Nephron progenitor cell (in vitro differentiated cells): ENCODE measurements around the gene SH3YL1.

Source experiments
- DNase-seq: peaks from one replicate; pipeline ENCODE4 v3.0.0; 2021
- H3K27ac Mint-ChIP-seq: 2 replicates; pipeline ENCODE4 v1.8.0; 2021; ENCODE audit warnings: mild to moderate bottlenecking, moderate library complexity, mixed read lengths
- H3K27me3 Mint-ChIP-seq: 2 replicates; pipeline ENCODE4 v1.8.0; 2021; ENCODE audit warnings: mild to moderate bottlenecking, low read depth, mixed read lengths; ENCODE audit not compliant: poor library complexity
- H3K36me3 Mint-ChIP-seq: 2 replicates; pipeline ENCODE4 v1.8.0; 2021; ENCODE audit warnings: low read depth, mixed read lengths
- H3K4me1 Mint-ChIP-seq: 2 replicates; pipeline ENCODE4 v1.8.0; 2021; ENCODE audit warnings: mixed read lengths
- H3K4me3 Mint-ChIP-seq: 2 replicates; pipeline ENCODE4 v1.8.0; 2021; ENCODE audit warnings: mild to moderate bottlenecking, moderate library complexity, mixed read lengths
- H3K9me3 Mint-ChIP-seq: 2 replicates; pipeline ENCODE4 v1.8.0; 2021; ENCODE audit warnings: mild to moderate bottlenecking, moderate library complexity, mixed read lengths
- CTCF ChIP-seq: fragments of 200-600 bp; sonication (generic); IDR thresholded peaks from 2 replicates; pipeline ENCODE4 v1.5.0; 2021; ENCODE audit warnings: antibody characterized with exemption

The SH3YL1 gene

DNA sequence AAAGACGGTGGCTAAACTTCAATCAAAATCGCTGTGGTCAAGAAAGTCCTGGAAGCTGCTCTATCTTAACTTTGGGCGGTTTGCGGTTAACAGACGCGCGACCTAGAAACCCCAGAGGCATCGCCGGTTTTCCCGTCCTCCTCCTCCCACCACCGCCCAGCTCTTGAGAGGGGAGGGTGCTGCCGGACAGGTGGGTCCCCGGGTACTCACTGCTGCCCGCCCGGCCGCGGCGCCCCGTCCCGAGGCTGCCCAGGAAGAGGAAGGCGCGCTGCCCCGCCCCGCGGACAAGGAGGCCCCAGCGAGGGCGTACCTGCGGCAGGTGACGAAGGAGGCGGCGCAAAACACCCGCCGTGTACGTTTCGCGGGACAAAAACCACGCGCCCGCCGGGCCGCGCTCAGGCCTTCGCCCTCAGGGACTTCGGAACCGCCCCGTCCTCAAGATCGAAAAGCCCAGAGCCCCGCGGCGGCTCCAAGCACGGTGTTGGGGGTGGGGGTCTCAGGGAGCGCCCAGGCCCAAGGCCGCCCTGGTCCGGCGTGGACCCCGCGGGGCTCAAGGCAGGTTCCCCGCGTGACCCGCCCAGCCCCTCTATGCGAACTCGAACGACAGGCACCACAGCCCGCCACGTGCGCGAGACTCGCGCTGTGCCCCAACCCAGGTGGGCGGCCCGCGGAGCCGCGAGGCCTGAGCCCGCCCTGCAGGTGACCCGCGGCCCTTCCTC, at the start of gene SH3YL1:
SH3YL1 (minus strand) TSS at position 259 of the 719 bp plus-strand sequence; CDS start at position 211, 48 bp downstream.
- Mint-ChIP-seq H3K4me1 (peaks cover 24% of the 10 kb centered on the region), H3K36me3 (peaks cover 48% of the 10 kb centered on the region), H3K4me3 (peak within 1 kb of the TSS; percentile 92), H3K9me3 (peaks cover 45% of the 10 kb centered on the region), H3K27me3 (peaks cover 31% of the 10 kb centered on the region), H3K27ac (peak within 1 kb of the TSS; percentile 79)
- no peak for DNase-seq
- TF ChIP-seq CTCF, result no peak

- no peaks in the 10 kb centered on the region for H3K9me3 Mint-ChIP-seq
- no peaks in the 10 kb centered on the region for H3K27me3 Mint-ChIP-seq
- no peaks in the 10 kb centered on the region for H3K36me3 Mint-ChIP-seq
- H3K4me3 Mint-ChIP-seq, result no peak overlapping the region
- H3K4me1 Mint-ChIP-seq, result peaks cover 54% of the 10 kb centered on the region
- no peak for TF ChIP-seq CTCF
- no peak overlapping the region for H3K27ac Mint-ChIP-seq
- no peak for DNase-seq
Observed at GRCh38 chr2:310994-311393, 47.2 kb upstream of the SH3YL1 start.

DNA sequence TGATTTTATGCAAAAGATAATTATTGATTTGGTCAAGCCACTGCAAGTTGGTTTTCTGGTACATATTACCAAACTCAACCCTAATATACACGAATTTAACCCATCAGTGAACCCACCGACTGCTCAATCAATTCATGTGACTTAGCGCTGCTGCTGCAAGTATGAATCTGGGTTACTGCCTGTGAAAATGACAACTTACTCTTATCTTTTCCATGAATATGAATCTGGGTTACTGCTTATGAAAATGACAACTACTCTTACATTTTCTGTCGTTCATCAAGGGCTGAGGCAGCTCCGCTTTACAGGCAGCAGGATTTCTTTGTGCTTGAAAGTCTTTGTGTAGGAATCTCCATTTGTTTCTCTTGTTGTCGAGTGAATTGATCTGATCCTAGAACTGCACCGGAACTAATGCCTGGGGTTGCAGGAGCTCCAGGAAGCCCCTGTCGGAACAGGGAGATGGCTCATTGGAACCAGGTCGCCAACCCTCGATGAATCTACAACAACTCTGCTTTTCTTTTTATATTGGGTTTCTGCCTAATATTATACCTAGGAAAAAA, 46.2 kb upstream of the SH3YL1 start:
- Mint-ChIP-seq H3K36me3 (no peaks in the 10 kb centered on the region), H3K4me1 (peaks cover 44% of the 10 kb centered on the region), H3K9me3 (no peaks in the 10 kb centered on the region), H3K27ac (no peak overlapping the region), H3K27me3 (no peaks in the 10 kb centered on the region), H3K4me3 (no peak overlapping the region)
- TF ChIP-seq CTCF, result no peak
- DNase-seq, result no peak

DNA sequence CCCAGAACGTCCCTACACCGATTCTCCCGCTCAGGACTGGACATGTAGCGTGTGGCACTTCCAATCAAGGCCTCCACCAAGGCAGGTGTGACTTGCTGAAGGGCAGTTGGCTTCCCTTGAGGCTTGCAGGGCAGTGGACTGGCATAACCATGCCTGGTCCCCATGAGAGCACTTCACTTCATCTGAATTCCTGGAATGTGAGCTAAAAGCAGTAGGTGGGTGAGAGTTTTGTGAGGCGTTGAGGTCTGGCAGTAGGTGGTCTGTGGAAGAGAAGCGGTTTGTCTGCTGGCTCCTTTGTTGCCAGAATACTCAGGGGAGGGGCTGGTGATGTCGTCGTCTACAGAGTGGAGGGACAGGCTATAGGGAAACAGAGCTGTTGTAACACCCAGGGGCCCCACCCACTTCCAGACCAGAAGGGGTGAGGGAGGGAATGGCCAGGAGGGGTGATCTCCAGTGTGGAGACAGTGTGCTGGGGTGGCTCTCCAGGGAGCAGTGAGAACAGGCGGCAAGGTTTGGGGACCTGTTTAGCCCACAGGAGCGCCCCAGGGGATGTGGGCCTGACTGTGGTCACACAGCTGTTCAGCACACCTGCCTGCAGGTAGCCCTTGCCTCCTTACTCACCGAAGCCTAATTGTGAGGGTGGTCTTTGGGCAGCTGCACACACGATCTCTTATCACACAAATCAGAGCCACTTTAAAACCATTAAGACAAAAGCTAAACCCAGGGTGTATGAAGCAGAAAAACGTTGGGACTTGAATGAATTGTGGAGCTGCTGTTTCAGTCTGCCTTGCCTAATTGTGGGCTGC, 45.5 kb upstream of the SH3YL1 start:
- H3K4me3 Mint-ChIP-seq, result no peak overlapping the region
- peak; percentile 19 for DNase-seq
- no peaks in the 10 kb centered on the region for H3K36me3 Mint-ChIP-seq
- no peak overlapping the region for H3K27ac Mint-ChIP-seq
- no peaks in the 10 kb centered on the region for H3K9me3 Mint-ChIP-seq
- peaks cover 39% of the 10 kb centered on the region for H3K4me1 Mint-ChIP-seq
- no peaks in the 10 kb centered on the region for H3K27me3 Mint-ChIP-seq
- no peak for TF ChIP-seq CTCF

- Mint-ChIP-seq H3K4me1 (peaks cover 15% of the 10 kb centered on the region), H3K27ac (no peak overlapping the region), H3K36me3 (no peaks in the 10 kb centered on the region), H3K9me3 (peaks cover 28% of the 10 kb centered on the region), H3K27me3 (no peaks in the 10 kb centered on the region), H3K4me3 (no peak overlapping the region)
- no peak for TF ChIP-seq CTCF
- DNase-seq, result no peak
Observed at GRCh38 chr2:305366-305765, 41.5 kb upstream of the SH3YL1 start.
